Ovary (tissue), 9 donors: ENCODE measurements around the gene FHOD1. TPM values are rescaled to one million over a fixed set of nuclear protein-coding genes. Genes with fewer than 3 reads are reported as not detected.

Experiments
- DNase-seq, 5 donors: peaks; one replicate each; pipeline ENCODE4 v3.0.0-alpha.2; 2019 to 2020
- H3K27ac ChIP-seq, 2 donors: fragments of 200-600 bp; one replicate each; pipeline versions ENCODE4 v1.5.1 to v1.8.0; 2019 to 2022
- H3K27me3 ChIP-seq: fragments of 200-600 bp; one replicate; pipeline ENCODE4 v1.8.0; 2022
- H3K36me3 ChIP-seq: fragments of 200-600 bp; sonication (generic); one replicate; pipeline ENCODE4 v1.5.1; 2019
- H3K4me1 ChIP-seq: one replicate; pipeline ENCODE4 v1.8.1; 2013; ENCODE audit warnings: mild to moderate bottlenecking, moderate library complexity; ENCODE audit not compliant: insufficient read depth
- H3K4me3 ChIP-seq: fragments of 200-600 bp; sonication (generic); one replicate; pipeline ENCODE4 v1.5.1; 2017
- H3K9me3 ChIP-seq, 2 donors: fragments of 200-600 bp in 1 of 2; sonication (generic) in 1 of 2; one replicate each; pipeline versions ENCODE4 v1.5.1 to v1.8.1; 2013 to 2019; ENCODE audit warnings: mild to moderate bottlenecking in 1 of 2, moderate library complexity in 1 of 2
- CTCF ChIP-seq, 3 donors: fragments of 450-650 bp in 2 of 3; fragments of 200-600 bp in 1 of 3; IDR thresholded peaks; one replicate each; pipeline versions ENCODE4 v1.5.1 to v1.8.0; 2016 to 2022; ENCODE audit warnings: antibody characterized with exemption in 3 of 3, mild to moderate bottlenecking in 1 of 3
- EP300 ChIP-seq: sonication (generic); formaldehyde crosslinking; IDR thresholded peaks from one replicate; pipeline ENCODE4 v1.6.1; 2017; ENCODE audit warnings: antibody characterized with exemption
- POLR2A ChIP-seq: fragments of 450-650 bp; IDR thresholded peaks from one replicate; pipeline ENCODE4 v1.6.1; 2017; ENCODE audit warnings: antibody characterized with exemption, mild to moderate bottlenecking, moderate library complexity
- WGBS, 3 donors: extraction: QIAGEN DNeasy Blood & Tissue Kit in 1 of 3; methylation state at CpG; one replicate each; pipeline versions ENCODE4 v1.1.5 to v1.1.7; 2013 to 2017; 5-methylcytosine and 5-hydroxymethylcytosine counted together
- intact Hi-C, 4 donors: fragments of 100-400 bp; cut with DNase I; formaldehyde crosslinking; loops; one replicate each; pipeline versions ENCODE4 v1.11.0 to v1.15.1; 2022 to 2023
- polyA plus RNA-seq, 2 donors: library from polyadenylated mRNA; stranded (reverse); fragments of 200-250 nt in 1 of 2; fragments of 350-450 nt in 1 of 2; fragmentation: Illumina TruSeq in 1 of 2; extraction: RNeasy Lipid Tissue Mini Kit (QIAGEN cat#74804) in 1 of 2; gene quantifications; one replicate each; pipeline ENCODE4 v1.2.3, GENCODE V29; 2013 to 2014
- total RNA-seq, 7 donors: library from RNA; depleted of rRNA in 2 of 7; stranded (reverse); fragments of >200 nt in 2 of 7; fragmentation: NEBNext Ultra II Directional in 3 of 7; extraction: Animal tissue kit (Norgen Biotek cat#: 25700) in 3 of 7; gene quantifications; one replicate each; pipeline versions ENCODE4 v1.1.0 to v1.2.4, GENCODE V29; 2016 to 2023
- donor health status: DM: no; HTN: no; CAD: no; lungs with moderate emphysema.
- donor health status: DM: no; HTN: no; CAD: no.
- donor health status: Bipolar disorder and iron deficiency.
- donor health status: DM: yes; HTN: yes; CAD: no.
- donor health status: DM: no; HTN: no; CAD: no.
- donor health status: DM: yes; HTN: yes; CAD: no.

FHOD1 gene
- total and polyA plus RNA-seq, 9 donors: 16.0 to 84.2 (median 36.9) TPM

GRCh38 chr16:67192781-67193361, 54.4 kb downstream of the FHOD1 start:
- peak overlapping the region in 1 of 2 donors; percentile 1 for H3K27ac ChIP-seq
- intact Hi-C loops: no loop called here
- H3K4me3 ChIP-seq: peak overlapping the region; percentile 92
- no peaks in the 10 kb centered on the region for H3K36me3 ChIP-seq
- H3K4me1 ChIP-seq: peaks cover 10% of the 10 kb centered on the region
- WGBS, 3 donors: 16 to 32% (median 19%) methylated on average over 17 of the region's 17 CpGs
- H3K9me3 ChIP-seq: no peaks in the 10 kb centered on the region
- DNase-seq: no peak
- H3K27me3 ChIP-seq: no peaks in the 10 kb centered on the region
- TF ChIP-seq EP300 (no peak), CTCF (IDR thresholded peaks at IDR 0.05) (no peak)

- no peaks in the 10 kb centered on the region for H3K27me3 ChIP-seq
- no peaks in the 10 kb centered on the region for H3K9me3 ChIP-seq
- H3K4me1 ChIP-seq: peaks cover 10% of the 10 kb centered on the region
- intact Hi-C loops: no loop called here
- TF ChIP-seq POLR2A (peak; percentile 70), CTCF (IDR thresholded peaks at IDR 0.05) (no peak)
- peak within 1 kb of the TSS; percentile 92 for H3K4me3 ChIP-seq
- 0 to 1% (median 0%) methylated on average over 46 to 54 of the region's 54 CpGs for WGBS, 3 donors
- no peaks in the 10 kb centered on the region for H3K36me3 ChIP-seq
- H3K27ac ChIP-seq: peak within 1 kb of the TSS; percentile 1 to 55
- peak; percentile 83 to 92 (median 88) for DNase-seq
Measured at GRCh38 chr16:67191995-67192681, 55.1 kb downstream of the FHOD1 start, which contains the start of gene E2F4. Gene E2F4, plus strand, starts transcription at chr16:67192155. Its CDS starts 73 bp downstream, at chr16:67192228.

GRCh38 chr16:67191411-67191994, 55.8 kb downstream of the FHOD1 start:
- TF ChIP-seq CTCF (IDR thresholded peaks at IDR 0.05): no peak
- TF ChIP-seq POLR2A: no peak
- peak overlapping the region; percentile 92 for H3K4me3 ChIP-seq
- H3K27ac ChIP-seq: no peak overlapping the region

GRCh38 chr16:67190448-67191399, 56.6 kb downstream of the FHOD1 start:
- intact Hi-C loops: no loop called here
- H3K4me3 ChIP-seq: no peak overlapping the region
- DNase-seq: no peak
- peaks cover 10% of the 10 kb centered on the region for H3K4me1 ChIP-seq
- H3K27ac ChIP-seq: no peak overlapping the region
- H3K36me3 ChIP-seq: no peaks in the 10 kb centered on the region
- H3K27me3 ChIP-seq: no peaks in the 10 kb centered on the region
- H3K9me3 ChIP-seq: no peaks in the 10 kb centered on the region
- TF ChIP-seq POLR2A (no peak), CTCF (IDR thresholded peaks at IDR 0.05) (no peak), EP300 (no peak)
- 57 to 73% (median 64%) methylated on average over 13 of the region's 13 CpGs for WGBS, 3 donors

More at GRCh38 chr16:67191411-67191994, 55.8 kb downstream of the FHOD1 start:
- no peaks in the 10 kb centered on the region for H3K36me3 ChIP-seq
- intact Hi-C loops: no loop called here
- 17 to 19% (median 17%) methylated on average over 9 of the region's 9 CpGs for WGBS, 3 donors
- H3K27me3 ChIP-seq: no peaks in the 10 kb centered on the region
- DNase-seq: no peak
- H3K9me3 ChIP-seq: no peaks in the 10 kb centered on the region
- H3K4me1 ChIP-seq: peaks cover 10% of the 10 kb centered on the region
